HepG2 (cell line): Measurements from ENCODE around the gene SLC12A3. TPM values are rescaled to one million over a fixed set of nuclear protein-coding genes. Genes with fewer than 3 reads are reported as not detected.

Source experiments
- AHDC1 ChIP-seq: sonication (generic); formaldehyde crosslinking; IDR thresholded peaks from 2 replicates; pipeline ENCODE4 v1.5.1; 2020; ENCODE audit warnings: mild to moderate bottlenecking, missing genetic modification reagents, borderline replicate concordance
- NR2F6 ChIP-seq, 2 experiments: IDR thresholded peaks; 2 replicates each; pipeline ENCODE4 v1.6.1; 2016; ENCODE audit warnings: antibody characterized with exemption in 1 of 2, mild to moderate bottlenecking in 1 of 2
- PCBP2 ChIP-seq: fragments of 200-400 bp; formaldehyde crosslinking; optimal IDR thresholded peaks from 2 replicates; pipeline ENCODE3; 2018; ENCODE audit warnings: low read length, low read depth; ENCODE audit not compliant: poor library complexity, severe bottlenecking
- SPEN ChIP-seq: sonication (generic); formaldehyde crosslinking; IDR thresholded peaks from 2 replicates; pipeline ENCODE4 v1.5.1; 2020; ENCODE audit warnings: low read depth, mild to moderate bottlenecking, missing genetic modification reagents
- TEAD2 ChIP-seq: sonication (generic); formaldehyde crosslinking; IDR thresholded peaks from 2 replicates; pipeline ENCODE4 v1.9.0; 2021; ENCODE audit warnings: missing genetic modification reagents
- ZNF296 ChIP-seq: sonication (generic); formaldehyde crosslinking; conservative IDR thresholded peaks from 2 replicates; pipeline ENCODE4 v1.5.0; 2020; ENCODE audit warnings: mild to moderate bottlenecking, missing genetic modification reagents
- ZNF557 ChIP-seq: sonication (generic); formaldehyde crosslinking; IDR thresholded peaks from 2 replicates; pipeline ENCODE4 v1.4.0; 2020; ENCODE audit warnings: missing genetic modification reagents
- ZNF790 ChIP-seq: sonication (generic); formaldehyde crosslinking; IDR thresholded peaks from 2 replicates; pipeline ENCODE4 v1.8.0; 2022; ENCODE audit warnings: missing genetic modification reagents, mild to moderate bottlenecking, borderline replicate concordance
- ZXDC ChIP-seq: sonication (generic); formaldehyde crosslinking; IDR thresholded peaks from 2 replicates; pipeline ENCODE4 v1.5.0; 2020; ENCODE audit warnings: mild to moderate bottlenecking, missing genetic modification reagents
- polyA plus RNA-seq, 8 experiments: library from polyadenylated mRNA; depleted of rRNA in 3 of 8; stranded (reverse) in 7 of 8; unstranded in 1 of 8; fragments of >200 nt; fragmentation: Illumina TruSeq in 4 of 8; extraction: Trizol in 4 of 8; gene quantifications; 2 replicates each; pipeline versions ENCODE4 v1.2.1 to v1.2.3, GENCODE V29; 2011 to 2016; ENCODE audit warnings: low read depth in 4 of 8, missing spikeins in 1 of 8, mixed read lengths in 1 of 8; ENCODE audit not compliant: insufficient read depth in 1 of 8
- total RNA-seq, 5 experiments: library from RNA; depleted of rRNA; stranded (reverse); fragments of >200 nt; fragmentation: Illumina TruSeq; extraction: Trizol; gene quantifications; 2 replicates each; pipeline ENCODE4 v1.2.3, GENCODE V29; 2016; ENCODE audit warnings: low read depth in 1 of 5
- TF ChIP-seq, protein P1 (sequence below): sonication (generic); formaldehyde crosslinking; IDR thresholded peaks from 2 replicates; pipeline ENCODE4 v1.5.0; 2020; ENCODE audit warnings: mild to moderate bottlenecking, missing genetic modification reagents, borderline replicate concordance

Gene SLC12A3
- total and polyA plus RNA-seq, 2 of the 13 experiments (the other 11 are each of a cell fraction or from before 2014, with no cell fraction given): 6.2 TPM; not detected in 1

DNA sequence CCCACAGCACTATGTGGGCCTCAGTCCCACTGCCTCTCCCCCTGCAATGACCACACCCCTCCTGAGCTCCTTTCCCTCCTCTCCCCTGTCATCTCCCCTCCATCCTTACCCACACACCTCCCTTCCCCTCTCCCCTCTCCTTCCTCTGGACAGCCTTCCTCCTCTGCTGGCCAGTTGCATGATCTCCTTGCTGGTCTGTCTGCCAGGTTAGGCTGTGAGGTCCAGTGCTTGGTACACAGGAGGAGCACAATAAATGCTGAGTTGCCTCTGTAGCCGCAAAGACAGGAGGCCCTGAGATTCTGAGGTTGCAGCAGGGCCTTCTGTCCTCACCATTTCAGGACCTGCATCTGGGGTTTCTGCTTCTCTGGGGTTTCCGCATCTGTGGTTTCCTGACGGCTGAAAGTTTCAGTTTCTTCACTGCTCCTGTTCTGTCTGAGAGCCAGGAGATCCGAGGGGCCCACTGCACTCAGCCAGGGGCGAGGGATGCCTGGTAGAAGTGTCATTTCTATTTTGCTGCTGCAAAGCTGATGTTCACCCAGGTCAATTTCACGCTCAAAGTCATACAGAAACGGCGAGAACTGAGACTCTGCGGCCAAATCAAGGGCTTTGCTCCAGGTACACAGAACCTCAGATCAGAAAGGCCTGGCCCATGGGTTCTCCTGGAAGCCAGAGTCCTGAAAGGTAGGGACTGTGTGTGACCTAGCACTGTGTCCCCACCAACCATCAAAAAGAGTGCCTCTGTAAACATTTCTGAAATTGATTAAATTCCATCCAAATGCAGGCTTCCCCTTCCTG lies 4.6 kb upstream of the SLC12A3 start (continued):
- TF ChIP-seq, protein P1, sequence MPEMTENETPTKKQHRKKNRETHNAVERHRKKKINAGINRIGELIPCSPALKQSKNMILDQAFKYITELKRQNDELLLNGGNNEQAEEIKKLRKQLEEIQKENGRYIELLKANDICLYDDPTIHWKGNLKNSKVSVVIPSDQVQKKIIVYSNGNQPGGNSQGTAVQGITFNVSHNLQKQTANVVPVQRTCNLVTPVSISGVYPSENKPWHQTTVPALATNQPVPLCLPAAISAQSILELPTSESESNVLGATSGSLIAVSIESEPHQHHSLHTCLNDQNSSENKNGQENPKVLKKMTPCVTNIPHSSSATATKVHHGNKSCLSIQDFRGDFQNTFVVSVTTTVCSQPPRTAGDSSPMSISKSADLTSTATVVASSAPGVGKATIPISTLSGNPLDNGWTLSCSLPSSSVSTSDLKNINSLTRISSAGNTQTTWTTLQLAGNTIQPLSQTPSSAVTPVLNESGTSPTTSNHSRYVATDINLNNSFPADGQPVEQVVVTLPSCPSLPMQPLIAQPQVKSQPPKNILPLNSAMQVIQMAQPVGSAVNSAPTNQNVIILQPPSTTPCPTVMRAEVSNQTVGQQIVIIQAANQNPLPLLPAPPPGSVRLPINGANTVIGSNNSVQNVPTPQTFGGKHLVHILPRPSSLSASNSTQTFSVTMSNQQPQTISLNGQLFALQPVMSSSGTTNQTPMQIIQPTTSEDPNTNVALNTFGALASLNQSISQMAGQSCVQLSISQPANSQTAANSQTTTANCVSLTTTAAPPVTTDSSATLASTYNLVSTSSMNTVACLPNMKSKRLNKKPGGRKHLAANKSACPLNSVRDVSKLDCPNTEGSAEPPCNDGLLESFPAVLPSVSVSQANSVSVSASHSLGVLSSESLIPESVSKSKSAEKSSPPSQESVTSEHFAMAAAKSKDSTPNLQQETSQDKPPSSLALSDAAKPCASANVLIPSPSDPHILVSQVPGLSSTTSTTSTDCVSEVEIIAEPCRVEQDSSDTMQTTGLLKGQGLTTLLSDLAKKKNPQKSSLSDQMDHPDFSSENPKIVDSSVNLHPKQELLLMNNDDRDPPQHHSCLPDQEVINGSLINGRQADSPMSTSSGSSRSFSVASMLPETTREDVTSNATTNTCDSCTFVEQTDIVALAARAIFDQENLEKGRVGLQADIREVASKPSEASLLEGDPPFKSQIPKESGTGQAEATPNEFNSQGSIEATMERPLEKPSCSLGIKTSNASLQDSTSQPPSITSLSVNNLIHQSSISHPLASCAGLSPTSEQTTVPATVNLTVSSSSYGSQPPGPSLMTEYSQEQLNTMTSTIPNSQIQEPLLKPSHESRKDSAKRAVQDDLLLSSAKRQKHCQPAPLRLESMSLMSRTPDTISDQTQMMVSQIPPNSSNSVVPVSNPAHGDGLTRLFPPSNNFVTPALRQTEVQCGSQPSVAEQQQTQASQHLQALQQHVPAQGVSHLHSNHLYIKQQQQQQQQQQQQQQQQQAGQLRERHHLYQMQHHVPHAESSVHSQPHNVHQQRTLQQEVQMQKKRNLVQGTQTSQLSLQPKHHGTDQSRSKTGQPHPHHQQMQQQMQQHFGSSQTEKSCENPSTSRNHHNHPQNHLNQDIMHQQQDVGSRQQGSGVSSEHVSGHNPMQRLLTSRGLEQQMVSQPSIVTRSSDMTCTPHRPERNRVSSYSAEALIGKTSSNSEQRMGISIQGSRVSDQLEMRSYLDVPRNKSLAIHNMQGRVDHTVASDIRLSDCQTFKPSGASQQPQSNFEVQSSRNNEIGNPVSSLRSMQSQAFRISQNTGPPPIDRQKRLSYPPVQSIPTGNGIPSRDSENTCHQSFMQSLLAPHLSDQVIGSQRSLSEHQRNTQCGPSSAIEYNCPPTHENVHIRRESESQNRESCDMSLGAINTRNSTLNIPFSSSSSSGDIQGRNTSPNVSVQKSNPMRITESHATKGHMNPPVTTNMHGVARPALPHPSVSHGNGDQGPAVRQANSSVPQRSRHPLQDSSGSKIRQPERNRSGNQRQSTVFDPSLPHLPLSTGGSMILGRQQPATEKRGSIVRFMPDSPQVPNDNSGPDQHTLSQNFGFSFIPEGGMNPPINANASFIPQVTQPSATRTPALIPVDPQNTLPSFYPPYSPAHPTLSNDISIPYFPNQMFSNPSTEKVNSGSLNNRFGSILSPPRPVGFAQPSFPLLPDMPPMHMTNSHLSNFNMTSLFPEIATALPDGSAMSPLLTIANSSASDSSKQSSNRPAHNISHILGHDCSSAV (CRISPR knock-in tag): no peak
- TF ChIP-seq TEAD2 (CRISPR knock-in tag): 0 out of 2 replicates have a peak, but pooled peaks have one; percentile 40
- no peak for TF ChIP-seq SPEN (CRISPR knock-in tag)
- no peak for TF ChIP-seq ZNF790 (CRISPR knock-in tag)
- 0 out of 2 replicates have a peak, but pooled peaks have one; percentile 57 for TF ChIP-seq ZXDC (CRISPR knock-in tag)
- TF ChIP-seq AHDC1: peak; percentile 14; the same call in 1 of the 2 replicates
- 0 out of 2 replicates have a peak, but pooled peaks have one; percentile 31 for TF ChIP-seq ZNF557 (CRISPR knock-in tag)
- no peak for TF ChIP-seq NR2F6 (IDR thresholded peaks at IDR 0.05)
- 0 out of 2 replicates have a peak, but pooled peaks have one; percentile 19 for TF ChIP-seq NR2F6 (CRISPR knock-in tag; IDR thresholded peaks at IDR 0.05)
- 0 out of 2 replicates have a peak, but pooled peaks have one; percentile 42 for TF ChIP-seq ZNF296 (CRISPR knock-in tag)
- TF ChIP-seq PCBP2: peak; percentile 92
